TTC549 (cell line): ENCODE measurements around the gene FYB2.

Source experiments
- FAIRE-seq: peaks from 2 replicates; lab custom pipeline; 2012; peaks lifted over from hg19 to GRCh38; lab: Jason Lieb, UNC

FYB2 gene, protein sequence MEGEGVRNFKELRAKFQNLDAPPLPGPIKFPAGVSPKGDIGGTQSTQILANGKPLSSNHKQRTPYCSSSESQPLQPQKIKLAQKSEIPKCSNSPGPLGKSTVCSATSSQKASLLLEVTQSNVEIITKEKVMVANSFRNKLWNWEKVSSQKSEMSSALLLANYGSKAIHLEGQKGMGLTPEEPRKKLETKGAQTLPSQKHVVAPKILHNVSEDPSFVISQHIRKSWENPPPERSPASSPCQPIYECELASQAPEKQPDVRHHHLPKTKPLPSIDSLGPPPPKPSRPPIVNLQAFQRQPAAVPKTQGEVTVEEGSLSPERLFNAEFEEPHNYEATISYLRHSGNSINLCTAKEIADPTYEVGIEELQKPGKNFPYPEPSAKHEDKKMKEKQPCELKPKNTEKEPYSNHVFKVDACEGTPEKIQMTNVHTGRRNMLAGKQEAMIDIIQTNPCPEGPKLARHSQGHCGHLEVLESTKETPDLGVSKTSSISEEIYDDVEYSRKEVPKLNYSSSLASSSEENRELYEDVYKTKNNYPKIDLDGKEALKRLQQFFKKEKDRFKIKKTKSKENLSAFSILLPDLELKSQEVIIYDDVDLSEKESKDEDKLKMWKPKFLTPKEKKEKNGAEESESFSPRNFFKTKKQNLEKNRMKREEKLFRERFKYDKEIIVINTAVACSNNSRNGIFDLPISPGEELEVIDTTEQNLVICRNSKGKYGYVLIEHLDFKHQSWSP

GRCh38 chr1:56819387-56819899, at the start of gene FYB2:
Gene FYB2, minus strand, starts transcription at chr1:56819404. Its CDS starts 114 bp downstream, at chr1:56819290.
- no peak for FAIRE-seq

GRCh38 chr1:56868761-56869160, 49.6 kb upstream of the FYB2 start:
- no peak for FAIRE-seq

- no peak for FAIRE-seq
Measured at GRCh38 chr1:56867491-56867890, 48.3 kb upstream of the FYB2 start.

DNA sequence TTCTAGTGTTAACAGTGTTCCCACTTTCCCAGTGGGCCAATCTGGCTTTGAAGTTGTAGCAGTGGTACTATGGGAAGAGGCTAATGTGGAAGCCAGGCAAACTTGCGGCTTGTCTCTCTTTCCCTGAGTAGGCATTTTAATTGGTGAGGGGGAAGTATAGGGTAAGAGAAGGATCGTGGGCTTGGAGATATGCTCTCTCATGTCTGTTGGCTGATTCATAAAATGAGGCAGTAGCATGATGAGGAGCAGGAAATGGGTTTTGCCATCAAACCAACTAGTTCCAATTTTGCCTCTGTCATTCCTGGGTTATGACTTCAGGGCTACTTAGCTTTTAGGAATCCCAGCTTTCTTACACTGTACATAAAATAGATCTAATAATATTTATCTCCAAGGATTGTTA, 47.5 kb upstream of the FYB2 start:
- no peak for FAIRE-seq

- no peak for FAIRE-seq
Measured at GRCh38 chr1:56864430-56864829, 45.2 kb upstream of the FYB2 start.

- FAIRE-seq: no peak
Measured at GRCh38 chr1:56863265-56863992, 44.2 kb upstream of the FYB2 start.

DNA sequence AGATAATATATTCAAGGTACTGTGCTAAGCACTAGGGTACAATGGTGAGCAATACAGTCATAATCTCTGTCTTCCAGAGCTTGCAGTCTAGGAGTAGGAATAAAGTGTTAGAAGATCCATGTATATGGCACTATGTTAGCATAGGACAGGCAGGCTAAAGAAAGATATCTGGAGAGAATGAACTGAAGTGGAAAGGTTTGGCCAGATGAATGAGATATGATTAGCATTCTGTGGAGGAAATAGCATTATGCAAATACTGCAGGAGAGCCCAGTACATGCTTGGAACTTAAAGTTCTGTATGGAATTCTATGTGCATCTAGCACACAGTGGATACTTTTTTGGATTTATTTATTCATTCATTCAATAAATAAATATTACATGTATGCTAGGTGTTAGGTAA, 40.1 kb upstream of the FYB2 start:
- no peak for FAIRE-seq

GRCh38 chr1:56856186-56856585, 37.0 kb upstream of the FYB2 start:
- no peak for FAIRE-seq

DNA sequence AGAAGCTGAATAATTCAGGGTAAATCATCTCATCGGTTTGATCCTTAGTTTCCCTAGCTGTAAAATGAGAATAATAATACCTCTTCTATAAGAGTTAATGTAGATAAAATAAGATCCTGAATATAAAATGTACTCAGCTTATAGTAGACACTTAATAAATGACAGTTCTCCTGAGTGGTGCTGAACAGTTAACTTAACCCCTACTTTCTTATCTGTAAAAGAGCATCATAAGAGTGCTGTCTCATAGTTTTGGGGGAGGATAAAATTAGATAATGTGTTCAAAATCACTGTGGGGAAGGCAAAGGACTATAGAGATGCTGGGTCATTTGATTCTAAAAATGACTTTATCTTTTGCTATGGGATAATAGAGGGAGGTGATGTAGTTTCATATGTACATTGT, 36.0 kb upstream of the FYB2 start:
- FAIRE-seq: no peak

DNA sequence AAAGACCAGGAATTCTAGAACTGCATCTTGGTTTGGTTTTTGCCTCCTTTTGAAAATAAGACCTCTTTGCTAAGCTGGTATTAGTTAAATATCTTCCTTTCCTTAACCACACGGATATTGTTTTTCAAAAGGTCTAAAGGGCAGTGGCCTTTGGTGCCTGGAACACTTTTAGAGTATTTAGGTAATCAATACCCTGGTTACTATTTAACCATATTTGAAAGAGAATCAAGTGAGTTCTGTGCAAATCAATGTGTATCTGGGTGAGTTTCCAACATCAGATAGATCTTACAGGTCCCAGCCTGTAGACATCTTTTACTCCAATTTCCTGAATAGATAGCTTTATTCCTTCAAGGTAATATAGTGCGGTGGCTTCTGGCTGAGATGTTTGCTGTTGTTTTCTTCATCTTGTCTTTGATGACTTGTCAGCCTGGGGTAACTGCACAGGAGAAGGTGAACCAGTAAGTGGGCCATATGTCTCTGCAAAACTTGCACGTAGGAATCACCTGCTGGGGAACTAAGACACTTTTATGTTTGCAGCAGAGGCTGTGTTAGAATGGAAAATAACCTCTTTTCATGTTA, 35.4 kb upstream of the FYB2 start, which contains the start of gene C8A:
Gene C8A, plus strand, starts transcription at position 277 of the 579 bp plus-strand sequence. Its CDS starts 105 bp downstream, at position 382.
- no peak for FAIRE-seq

DNA sequence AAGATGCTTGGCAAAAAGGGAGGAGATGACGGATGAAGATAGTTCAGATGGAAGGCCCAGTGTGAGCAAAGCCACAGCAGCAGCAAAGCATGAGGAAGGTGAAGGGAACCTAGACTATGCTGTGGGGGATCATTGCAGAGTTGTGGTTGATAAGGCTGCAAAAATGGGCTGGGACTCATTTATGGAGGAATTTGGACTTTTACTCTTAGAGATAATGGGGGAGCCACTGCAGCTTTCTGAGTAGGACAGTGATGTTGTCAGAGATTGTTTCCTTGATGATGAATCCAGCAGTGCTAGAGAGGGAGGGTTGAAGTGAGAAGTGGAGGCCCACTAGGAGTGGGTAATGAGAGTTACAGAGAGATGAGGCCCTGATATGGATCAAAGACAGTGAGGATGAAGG, 33.3 kb upstream of the FYB2 start:
- FAIRE-seq: no peak

- FAIRE-seq: no peak
Measured at GRCh38 chr1:56850922-56851321, 31.7 kb upstream of the FYB2 start.

GRCh38 chr1:56850411-56850810, 31.2 kb upstream of the FYB2 start:
- FAIRE-seq: no peak

DNA sequence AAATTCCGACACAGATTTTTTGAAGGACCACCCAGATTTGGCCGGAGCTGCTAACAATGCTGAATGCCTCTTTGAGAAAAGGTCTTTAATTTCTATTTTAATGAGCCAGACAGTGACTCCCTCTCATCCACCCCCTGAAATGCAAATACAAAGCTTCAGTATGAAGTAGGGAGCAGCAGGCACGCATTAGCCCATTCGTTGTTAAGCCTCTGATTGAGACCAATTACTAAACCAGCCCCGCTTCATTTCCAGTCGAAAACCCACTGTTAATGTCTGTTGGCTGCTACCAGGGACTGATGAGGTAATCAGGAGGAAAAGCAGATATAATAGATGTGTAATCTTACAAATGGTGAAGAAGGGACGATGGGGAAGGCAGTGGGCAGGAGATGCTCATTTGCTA, 30.5 kb upstream of the FYB2 start:
- no peak for FAIRE-seq

GRCh38 chr1:56845343-56845742, 26.1 kb upstream of the FYB2 start:
- no peak for FAIRE-seq

DNA sequence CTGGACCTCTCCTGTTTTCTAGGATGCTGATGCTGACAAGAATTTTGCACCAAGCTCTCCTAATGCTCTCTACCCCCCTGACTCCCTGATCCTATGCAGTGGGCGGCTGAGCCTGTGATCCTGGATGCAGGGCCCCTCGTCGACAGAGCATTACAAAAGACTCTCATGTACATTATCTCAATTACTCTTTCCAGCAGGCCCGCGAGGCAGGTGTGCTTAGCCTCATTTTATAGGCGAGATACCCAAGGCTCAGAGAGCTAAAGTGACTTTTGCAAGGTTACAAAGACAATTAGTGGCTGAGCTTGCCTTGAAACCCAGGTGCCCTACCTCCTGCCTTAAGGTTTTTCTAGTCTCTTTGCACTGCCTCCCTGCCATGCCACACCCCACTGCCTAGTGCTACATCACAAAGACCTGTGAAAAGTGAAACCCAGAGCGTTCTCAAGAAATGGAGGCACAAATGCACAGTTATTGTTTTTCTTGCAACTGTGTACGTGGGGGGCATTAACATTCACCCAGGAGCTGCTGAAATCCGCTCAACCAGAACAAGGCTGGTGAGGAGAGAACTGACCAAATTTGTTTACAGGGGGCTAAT, 25.4 kb upstream of the FYB2 start:
- no peak for FAIRE-seq

- no peak for FAIRE-seq
Measured at GRCh38 chr1:56843544-56843943, 24.3 kb upstream of the FYB2 start.

DNA sequence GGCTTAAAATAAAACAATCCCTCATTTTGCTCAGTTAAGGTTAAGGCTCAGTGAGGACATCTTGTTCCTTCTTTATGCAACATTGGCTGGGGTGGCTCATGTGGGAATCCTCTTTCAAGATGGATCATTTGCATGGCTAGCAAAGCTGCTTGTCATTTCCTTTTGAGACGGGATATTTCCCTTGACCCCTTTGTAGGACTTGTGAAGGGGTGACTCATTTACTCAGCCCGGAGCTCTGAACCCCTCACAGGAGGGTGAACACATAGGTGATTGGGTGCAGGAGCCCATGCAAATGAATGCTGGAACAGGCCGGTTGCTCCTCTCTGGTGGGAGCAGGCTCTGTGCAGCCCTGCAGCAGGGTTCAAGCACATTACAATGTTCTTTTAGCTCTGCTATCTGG, 19.6 kb upstream of the FYB2 start:
- no peak for FAIRE-seq

DNA sequence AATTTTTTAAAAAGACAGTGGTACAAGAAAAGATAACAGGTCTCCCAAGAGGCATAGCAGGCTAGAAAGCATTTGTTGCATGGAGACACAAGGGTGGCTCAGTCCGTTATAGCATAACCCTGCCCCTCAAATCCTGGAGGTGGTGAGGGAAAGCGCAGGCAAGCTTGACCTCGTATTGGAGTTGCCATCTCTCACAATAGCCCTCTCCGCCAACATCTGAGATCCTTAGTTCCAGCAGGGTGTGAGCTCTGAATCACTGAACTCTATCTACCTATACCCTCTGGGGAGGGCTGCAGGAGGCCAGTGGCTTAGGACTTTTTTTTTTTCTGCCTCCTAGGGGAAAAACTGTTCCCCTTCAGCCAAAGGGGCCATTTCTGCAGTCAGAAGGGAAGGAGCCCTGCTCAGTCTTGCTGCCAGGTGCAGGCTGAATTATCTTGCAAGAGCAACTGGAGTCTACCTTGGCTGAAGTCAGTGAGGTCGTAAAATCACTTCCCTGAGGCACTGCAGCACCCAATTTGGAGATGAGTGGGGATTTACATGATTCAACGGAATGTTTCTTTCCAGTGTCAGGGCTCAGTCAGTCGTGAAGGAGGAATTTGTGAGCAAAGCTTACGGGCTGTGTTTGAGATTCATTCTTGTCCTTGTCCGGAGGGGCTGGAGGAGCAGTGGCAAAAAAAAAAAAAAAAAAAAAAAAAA, 18.2 kb upstream of the FYB2 start:
- FAIRE-seq: no peak

DNA sequence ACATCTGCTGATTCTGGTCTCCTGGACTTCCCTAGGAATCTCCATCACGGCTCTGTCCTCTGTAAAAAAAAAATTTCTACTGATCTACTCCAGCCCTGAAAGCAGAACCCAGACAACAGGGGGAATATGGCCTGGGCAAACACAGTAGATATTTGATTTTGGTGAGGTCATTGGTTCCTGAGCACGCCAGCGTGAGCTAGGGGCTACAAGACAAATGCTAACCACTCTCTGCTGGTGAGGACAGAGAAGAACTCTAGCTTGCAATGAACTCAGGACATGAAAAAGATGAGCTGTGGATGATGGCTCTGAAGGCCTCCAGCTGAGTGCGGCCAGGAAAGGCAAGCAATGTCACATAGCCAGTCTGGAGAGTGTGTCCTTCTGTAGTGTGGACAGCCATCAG, 17.2 kb upstream of the FYB2 start:
- FAIRE-seq: no peak

DNA sequence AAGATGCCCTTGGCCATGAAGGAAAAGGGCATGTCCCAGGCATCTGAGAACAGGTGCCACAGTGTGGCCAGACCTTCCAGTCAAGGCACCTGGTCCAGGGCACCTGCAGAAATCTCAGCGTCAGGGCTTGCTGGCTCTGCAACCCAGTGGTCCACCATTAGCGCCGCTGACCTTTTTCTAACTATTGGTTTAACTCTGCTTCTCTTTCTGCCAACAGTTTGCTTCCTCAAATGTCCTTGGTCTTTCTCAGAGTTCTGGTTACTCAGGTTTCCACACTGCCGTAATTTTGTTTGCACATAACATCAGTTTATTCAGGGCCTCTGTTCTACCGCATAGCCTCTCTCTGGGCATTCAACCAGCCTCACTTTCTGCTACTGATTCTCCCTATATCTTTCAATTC, 16.5 kb upstream of the FYB2 start:
- FAIRE-seq: no peak
